ENCODE results near the gene SAA1. TPM values are rescaled to one million over a fixed set of nuclear protein-coding genes. Genes with fewer than 3 reads are reported as not detected.

Gene SAA1
- total RNA-seq, 6 experiments from 2014 or later = 0.50 to 0.55 TPM; not detected in 4

DNA sequence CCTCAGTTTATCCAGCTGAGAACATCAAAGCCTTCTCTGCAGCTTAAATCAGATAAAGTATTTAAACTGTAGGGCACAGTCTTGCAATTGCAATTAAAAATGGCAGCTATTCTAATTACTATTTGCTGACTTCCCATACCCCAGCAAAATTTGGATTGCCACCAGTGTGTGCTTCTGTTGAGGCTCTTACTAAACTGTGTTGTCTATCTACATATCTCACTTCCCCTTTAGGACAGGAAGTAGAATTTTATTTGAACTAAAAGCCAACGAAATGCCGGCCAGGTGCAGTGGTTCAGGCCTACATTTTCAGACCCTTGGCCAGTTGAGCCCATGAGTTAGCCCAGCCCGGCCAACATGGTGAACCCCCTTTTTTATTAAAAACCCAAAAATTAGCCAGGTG lies 36.6 kb upstream of the SAA1 start:
- no peaks in the 10 kb centered on the region for H3K4me1 Mint-ChIP-seq (ENCODE audit: low read depth)
- H3K36me3 Mint-ChIP-seq (ENCODE audit: low read depth) = no peaks in the 10 kb centered on the region
- H3K27ac Mint-ChIP-seq = no peak overlapping the region
- no peak overlapping the region for H3K4me3 Mint-ChIP-seq
- no peaks in the 10 kb centered on the region for H3K9me3 Mint-ChIP-seq
- peaks cover 15% of the 10 kb centered on the region for H3K27me3 Mint-ChIP-seq (ENCODE audit: insufficient read depth)
- TF ChIP-seq, protein P1, sequence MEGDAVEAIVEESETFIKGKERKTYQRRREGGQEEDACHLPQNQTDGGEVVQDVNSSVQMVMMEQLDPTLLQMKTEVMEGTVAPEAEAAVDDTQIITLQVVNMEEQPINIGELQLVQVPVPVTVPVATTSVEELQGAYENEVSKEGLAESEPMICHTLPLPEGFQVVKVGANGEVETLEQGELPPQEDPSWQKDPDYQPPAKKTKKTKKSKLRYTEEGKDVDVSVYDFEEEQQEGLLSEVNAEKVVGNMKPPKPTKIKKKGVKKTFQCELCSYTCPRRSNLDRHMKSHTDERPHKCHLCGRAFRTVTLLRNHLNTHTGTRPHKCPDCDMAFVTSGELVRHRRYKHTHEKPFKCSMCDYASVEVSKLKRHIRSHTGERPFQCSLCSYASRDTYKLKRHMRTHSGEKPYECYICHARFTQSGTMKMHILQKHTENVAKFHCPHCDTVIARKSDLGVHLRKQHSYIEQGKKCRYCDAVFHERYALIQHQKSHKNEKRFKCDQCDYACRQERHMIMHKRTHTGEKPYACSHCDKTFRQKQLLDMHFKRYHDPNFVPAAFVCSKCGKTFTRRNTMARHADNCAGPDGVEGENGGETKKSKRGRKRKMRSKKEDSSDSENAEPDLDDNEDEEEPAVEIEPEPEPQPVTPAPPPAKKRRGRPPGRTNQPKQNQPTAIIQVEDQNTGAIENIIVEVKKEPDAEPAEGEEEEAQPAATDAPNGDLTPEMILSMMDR (IDR thresholded peaks at IDR 0.05) = no peak
- DNase-seq = no peak

DNA sequence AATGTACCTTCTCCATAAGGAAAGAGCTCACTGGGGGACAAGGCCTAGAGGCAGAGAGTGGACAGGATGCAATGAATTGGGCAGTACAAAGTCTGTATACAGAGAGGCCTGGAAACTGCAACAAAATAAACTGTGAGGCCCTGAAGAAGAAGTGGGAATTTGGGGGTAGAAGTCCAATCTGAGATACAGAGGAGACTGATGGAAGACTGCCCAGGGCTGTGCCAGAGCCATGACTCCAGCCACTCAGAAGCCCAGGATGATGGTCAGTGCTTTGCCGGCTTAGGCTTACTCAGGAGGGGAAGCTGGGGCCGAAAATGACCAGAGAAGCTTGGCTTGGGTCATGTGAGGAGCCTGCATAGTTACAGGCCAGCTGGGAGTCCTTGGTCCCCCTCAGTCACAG lies 35.2 kb upstream of the SAA1 start:
- no peak for DNase-seq
- no peaks in the 10 kb centered on the region for H3K4me1 Mint-ChIP-seq (ENCODE audit: low read depth)
- no peaks in the 10 kb centered on the region for H3K36me3 Mint-ChIP-seq (ENCODE audit: low read depth)
- no peaks in the 10 kb centered on the region for H3K9me3 Mint-ChIP-seq
- no peak overlapping the region for H3K27ac Mint-ChIP-seq
- TF ChIP-seq, protein P1 (IDR thresholded peaks at IDR 0.05) = no peak
- peaks cover 18% of the 10 kb centered on the region for H3K27me3 Mint-ChIP-seq (ENCODE audit: insufficient read depth)
- H3K4me3 Mint-ChIP-seq = no peak overlapping the region

DNA sequence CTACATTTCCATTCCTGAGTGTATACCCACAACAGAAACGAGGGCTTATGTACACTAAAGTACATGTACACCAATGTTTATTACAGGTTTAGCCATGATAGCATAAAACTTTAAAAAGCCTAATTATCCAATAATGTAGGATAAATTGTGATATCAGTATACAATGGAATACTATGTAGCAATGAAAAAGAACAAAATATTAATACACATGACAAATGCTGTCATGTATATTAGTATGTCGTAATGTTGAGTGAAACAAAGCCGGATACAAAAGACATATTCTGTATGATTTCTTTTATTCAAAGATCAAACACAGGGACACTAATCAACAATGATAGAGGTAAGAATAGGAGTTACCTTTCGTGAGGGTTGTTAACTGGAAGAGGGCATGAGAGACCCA lies 32.2 kb upstream of the SAA1 start:
- H3K27ac Mint-ChIP-seq = no peak overlapping the region
- H3K27me3 Mint-ChIP-seq (ENCODE audit: insufficient read depth) = peaks cover 24% of the 10 kb centered on the region
- no peaks in the 10 kb centered on the region for H3K36me3 Mint-ChIP-seq (ENCODE audit: low read depth)
- DNase-seq = no peak
- no peak overlapping the region for H3K4me3 Mint-ChIP-seq
- TF ChIP-seq, protein P1 (IDR thresholded peaks at IDR 0.05) = no peak
- H3K9me3 Mint-ChIP-seq = no peaks in the 10 kb centered on the region
- peaks cover 6% of the 10 kb centered on the region; the same call in 1 of the 2 replicates for H3K4me1 Mint-ChIP-seq (ENCODE audit: low read depth)

DNA sequence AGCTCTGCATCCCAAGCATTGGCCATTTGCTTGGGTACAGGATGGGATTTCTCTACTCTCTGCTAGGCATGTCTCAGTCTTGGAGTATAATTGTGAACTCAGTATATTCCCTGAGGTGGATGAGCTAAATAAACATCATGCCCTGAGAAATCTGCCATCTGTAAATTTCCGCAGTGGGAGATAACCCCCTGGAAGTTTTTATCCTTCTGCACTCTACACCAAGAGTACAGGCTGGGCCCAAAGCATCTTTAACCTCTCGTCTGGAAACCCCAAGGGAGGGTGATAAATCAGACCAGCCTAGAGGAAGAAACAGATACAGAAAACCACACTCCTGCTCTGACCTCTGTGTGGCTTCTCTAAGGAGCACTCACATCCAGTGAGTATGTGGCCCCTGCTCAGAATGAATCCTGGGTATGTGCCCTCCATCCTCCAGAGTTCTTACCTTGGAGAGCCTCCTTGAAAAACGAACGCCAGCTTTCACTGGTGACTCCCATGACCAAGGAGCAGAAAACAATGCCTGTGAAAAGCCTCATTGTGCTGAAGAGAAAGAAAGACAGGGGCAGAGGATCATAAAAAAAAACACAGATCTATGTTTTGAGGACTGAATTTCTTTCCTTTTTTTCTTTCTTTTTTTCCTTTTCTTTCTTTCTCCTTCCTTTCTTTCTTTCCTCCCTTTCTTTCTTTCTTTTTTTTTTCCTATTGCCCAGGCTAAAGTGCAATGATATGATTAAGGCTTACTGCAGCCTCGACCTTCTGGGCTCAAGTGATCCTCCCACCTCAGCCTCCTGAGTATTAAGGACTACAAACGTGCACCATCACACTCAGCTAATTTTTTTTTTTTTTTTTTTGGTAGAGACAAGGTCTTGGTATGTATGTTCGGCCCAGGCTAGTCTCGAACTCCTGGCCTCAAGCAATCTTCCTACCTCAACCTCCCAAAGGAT lies 30.4 kb upstream of the SAA1 start:
- DNase-seq = no peak
- Mint-ChIP-seq H3K27me3 (ENCODE audit: insufficient read depth) (peaks cover 29% of the 10 kb centered on the region), H3K4me1 (ENCODE audit: low read depth) (peaks cover 6% of the 10 kb centered on the region; the same call in 1 of the 2 replicates), H3K9me3 (no peaks in the 10 kb centered on the region), H3K36me3 (ENCODE audit: low read depth) (no peaks in the 10 kb centered on the region), H3K27ac (no peak overlapping the region), H3K4me3 (no peak overlapping the region)
- TF ChIP-seq, protein P1 (IDR thresholded peaks at IDR 0.05) = no peak

DNA sequence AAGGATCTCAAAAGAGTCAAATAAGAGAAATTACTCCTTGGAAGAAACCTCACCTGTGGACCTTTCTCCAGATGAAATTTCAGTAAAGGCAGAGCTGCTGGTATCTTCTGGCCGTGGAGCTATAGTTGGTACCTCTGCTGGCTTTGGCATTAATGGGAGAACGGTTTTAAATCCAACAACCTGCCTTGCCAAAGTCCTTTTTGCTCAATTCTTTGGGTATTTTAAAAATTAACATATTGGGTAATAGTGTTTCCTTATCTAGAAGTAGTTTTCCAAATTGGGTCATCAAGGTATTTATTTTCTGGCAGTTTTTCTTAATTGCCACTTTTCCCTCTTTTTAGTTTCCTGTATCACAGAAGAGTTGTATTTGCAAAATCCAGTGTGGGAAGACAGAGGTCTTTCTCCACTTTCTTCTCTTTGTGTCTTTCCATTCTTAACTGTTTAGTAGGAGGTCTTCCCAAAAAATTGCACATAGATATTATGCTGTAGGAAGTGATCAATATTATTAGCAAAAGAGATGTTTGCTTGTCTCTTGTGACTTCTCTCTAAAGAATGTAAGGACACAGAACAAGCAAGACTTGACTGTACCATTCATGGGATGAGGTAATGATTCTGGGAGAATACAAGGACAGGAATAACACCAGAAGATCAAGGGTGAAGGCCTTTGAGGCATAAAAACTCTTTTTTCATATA lies 29.3 kb upstream of the SAA1 start, which contains the start of gene SAA4:
Gene SAA4, minus strand, starts transcription at position 139 of the 693 bp plus-strand sequence. CDS start 876 bp downstream, outside the sequence.
- no peak for DNase-seq
- Mint-ChIP-seq H3K4me1 (ENCODE audit: low read depth) (peaks cover 6% of the 10 kb centered on the region; the same call in 1 of the 2 replicates), H3K9me3 (no peaks in the 10 kb centered on the region), H3K36me3 (ENCODE audit: low read depth) (no peaks in the 10 kb centered on the region), H3K4me3 (no peak within 1 kb of the TSS), H3K27ac (no peak within 1 kb of the TSS), H3K27me3 (ENCODE audit: insufficient read depth) (peaks cover 29% of the 10 kb centered on the region)
- TF ChIP-seq, protein P1 (IDR thresholded peaks at IDR 0.05) = no peak

Measured in HFFc6 (cell line).